ENCODE results near the gene RNF135. TPM values are rescaled to one million over a fixed set of nuclear protein-coding genes. Genes with fewer than 3 reads are reported as not detected.

Gene RNF135
- total RNA-seq, 1 experiment from 2014 or later = 31.0 TPM

DNA sequence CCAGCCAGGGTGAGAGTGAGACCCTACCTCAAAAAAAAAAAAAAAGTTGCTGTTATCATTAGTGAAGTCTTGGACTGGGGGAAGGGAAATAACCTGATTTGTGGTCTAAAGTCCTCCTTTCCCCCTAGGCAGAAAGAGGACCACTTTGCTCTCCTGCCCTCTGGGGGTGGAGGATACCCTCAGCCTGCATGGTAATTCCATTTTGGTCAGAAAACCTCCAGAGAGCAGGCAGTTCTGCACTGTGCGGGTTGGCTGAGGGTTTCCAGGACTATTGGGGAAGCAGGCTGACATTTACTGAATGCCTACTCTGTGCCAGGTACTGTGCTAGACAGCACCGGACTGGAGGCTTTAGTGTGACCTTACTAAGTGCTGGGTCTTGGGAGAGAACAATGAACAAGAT, 46.5 kb upstream of the RNF135 start:
- ChIA-PET CTCF (interaction anchor here (0.6 kb wide), 1 partner anchor 82 kb away, joined by 3 read pairs; no protein-coding TSS in a partner anchor), POLR2A (interaction anchor here (1.5 to 1.8 kb wide), 2 partner anchors 18 to 47 kb away, joined by 7 to 8 read pairs; partner anchors contain the start of genes RNF135 and TEFM)
- no peak for TF ChIP-seq CTCF (IDR thresholded peaks at IDR 0.05; ENCODE audit: unreplicated experiment)
- Mint-ChIP-seq H3K27me3 (ENCODE audit: insufficient read depth, unreplicated experiment) (peaks cover 46% of the 10 kb centered on the region), H3K4me3 (ENCODE audit: unreplicated experiment) (no peak overlapping the region), H3K27ac (ENCODE audit: low read depth, unreplicated experiment) (no peak overlapping the region), H3K36me3 (ENCODE audit: insufficient read depth, unreplicated experiment) (no peaks in the 10 kb centered on the region), H3K4me1 (ENCODE audit: insufficient read depth, unreplicated experiment) (no peaks in the 10 kb centered on the region), H3K9me3 (ENCODE audit: unreplicated experiment) (no peaks in the 10 kb centered on the region)
- DNase-seq (ENCODE audit: unreplicated experiment) = no peak
- intact Hi-C loops (cut with micrococcal nuclease) = no loop called here
- BruUV-seq (replicated peaks) = no TSS peak

- H3K27me3 Mint-ChIP-seq (ENCODE audit: insufficient read depth, unreplicated experiment) = peaks cover 30% of the 10 kb centered on the region
- no peak for DNase-seq (ENCODE audit: unreplicated experiment)
- H3K36me3 Mint-ChIP-seq (ENCODE audit: insufficient read depth, unreplicated experiment) = no peaks in the 10 kb centered on the region
- H3K27ac Mint-ChIP-seq (ENCODE audit: low read depth, unreplicated experiment) = no peak overlapping the region
- CTCF ChIA-PET = no interaction called here
- H3K9me3 Mint-ChIP-seq (ENCODE audit: unreplicated experiment) = no peaks in the 10 kb centered on the region
- intact Hi-C loops (cut with micrococcal nuclease) = no loop called here
- H3K4me1 Mint-ChIP-seq (ENCODE audit: insufficient read depth, unreplicated experiment) = no peaks in the 10 kb centered on the region
- POLR2A ChIA-PET = interaction anchor here (0.6 to 1.5 kb wide), 2 partner anchors 9 to 491 kb away, joined by 4 to 5 read pairs; no protein-coding TSS in a partner anchor
- no peak for TF ChIP-seq CTCF (IDR thresholded peaks at IDR 0.05; ENCODE audit: unreplicated experiment)
- no peak overlapping the region for H3K4me3 Mint-ChIP-seq (ENCODE audit: unreplicated experiment)
- no TSS peak for BruUV-seq (replicated peaks)
Observed at GRCh38 chr17:30926516-30926915, 44.3 kb upstream of the RNF135 start.

DNA sequence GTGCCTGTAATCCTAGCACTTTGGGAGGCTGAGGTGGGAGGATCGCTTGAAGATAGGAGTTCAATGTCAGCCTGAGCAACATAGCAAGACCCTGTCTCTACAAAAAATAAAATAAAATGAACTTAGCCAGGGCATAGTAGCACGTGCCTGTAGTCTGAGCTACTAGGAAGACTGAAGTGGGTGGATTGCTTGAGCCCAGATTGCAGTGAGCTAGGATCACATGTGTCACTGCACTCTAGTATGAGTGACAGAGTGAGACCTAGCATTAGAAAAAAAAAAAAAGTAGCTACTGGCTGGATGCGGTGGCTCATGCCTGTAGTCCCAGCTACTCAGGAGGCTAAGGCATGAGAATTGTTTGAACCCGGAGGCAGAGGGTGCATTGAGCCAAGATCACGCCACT, 43.1 kb upstream of the RNF135 start:
- H3K27me3 Mint-ChIP-seq (ENCODE audit: insufficient read depth, unreplicated experiment) = peaks cover 18% of the 10 kb centered on the region
- H3K4me1 Mint-ChIP-seq (ENCODE audit: insufficient read depth, unreplicated experiment) = no peaks in the 10 kb centered on the region
- POLR2A ChIA-PET = interaction anchor here (0.6 to 1.2 kb wide), 2 partner anchors 20 to 158 kb away, joined by 3 to 4 read pairs; no protein-coding TSS in a partner anchor
- no peak overlapping the region for H3K27ac Mint-ChIP-seq (ENCODE audit: low read depth, unreplicated experiment)
- H3K9me3 Mint-ChIP-seq (ENCODE audit: unreplicated experiment) = no peaks in the 10 kb centered on the region
- no peak for DNase-seq (ENCODE audit: unreplicated experiment)
- CTCF ChIA-PET = interaction anchor here (0.7 to 1.6 kb wide), 4 partner anchors 25 to 287 kb away, joined by 3 to 4 read pairs (median 3); no protein-coding TSS in a partner anchor
- H3K4me3 Mint-ChIP-seq (ENCODE audit: unreplicated experiment) = no peak overlapping the region
- BruUV-seq (replicated peaks) = no TSS peak
- no peak for TF ChIP-seq CTCF (IDR thresholded peaks at IDR 0.05; ENCODE audit: unreplicated experiment)
- no peaks in the 10 kb centered on the region for H3K36me3 Mint-ChIP-seq (ENCODE audit: insufficient read depth, unreplicated experiment)
- intact Hi-C loops (cut with micrococcal nuclease) = no loop called here

- Mint-ChIP-seq H3K4me3 (ENCODE audit: unreplicated experiment) (no peak overlapping the region), H3K9me3 (ENCODE audit: unreplicated experiment) (no peaks in the 10 kb centered on the region), H3K36me3 (ENCODE audit: insufficient read depth, unreplicated experiment) (no peaks in the 10 kb centered on the region), H3K27ac (ENCODE audit: low read depth, unreplicated experiment) (no peak overlapping the region), H3K27me3 (ENCODE audit: insufficient read depth, unreplicated experiment) (peaks cover 11% of the 10 kb centered on the region), H3K4me1 (ENCODE audit: insufficient read depth, unreplicated experiment) (no peaks in the 10 kb centered on the region)
- no peak for TF ChIP-seq CTCF (IDR thresholded peaks at IDR 0.05; ENCODE audit: unreplicated experiment)
- BruUV-seq (replicated peaks) = no TSS peak
- intact Hi-C loops (cut with micrococcal nuclease) = no loop called here
- CTCF ChIA-PET = interaction anchor here (0.6 to 1.6 kb wide), 3 partner anchors 30 to 521 kb away, joined by 3 read pairs; no protein-coding TSS in a partner anchor
- DNase-seq (ENCODE audit: unreplicated experiment) = no peak
- POLR2A ChIA-PET = interaction anchor here (1.0 kb wide), 1 partner anchor 52 kb away, joined by 5 read pairs; no protein-coding TSS in a partner anchor
Observed at GRCh38 chr17:30928584-30928983, 42.3 kb upstream of the RNF135 start.

All from MCF 10A (cell line).